ENCODE measurements around the gene RPP40. TPM values are rescaled to one million over a fixed set of nuclear protein-coding genes. Genes with fewer than 3 reads are reported as not detected.

RPP40 gene
- total RNA-seq, 1 donor from 2014 or later = 23.2 TPM

DNA sequence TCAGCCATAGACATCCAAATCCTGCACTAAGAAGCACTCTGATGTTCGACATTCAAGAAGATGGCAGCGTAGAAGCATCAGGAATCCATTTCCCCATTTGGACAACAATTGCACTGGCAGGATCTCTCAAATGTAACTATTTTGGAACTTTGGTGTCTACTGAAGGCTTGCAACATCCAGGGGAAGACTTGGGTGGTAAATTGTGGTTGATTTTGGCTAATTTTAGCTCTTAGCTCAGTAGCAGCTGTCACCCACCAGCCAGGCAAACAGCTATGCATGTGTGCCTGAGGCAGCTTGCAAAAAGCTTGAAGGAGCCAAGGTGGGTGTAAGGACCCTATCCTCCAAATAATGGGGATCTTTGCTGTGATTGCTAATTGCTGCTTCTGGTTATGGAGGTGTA is 46.2 kb upstream of the RPP40 start:
- Histone ChIP-seq H3K9me3 (ENCODE audit: low read depth) (no peaks in the 10 kb centered on the region), H3K27me3 (no peaks in the 10 kb centered on the region), H2AFZ (replicated peaks) (no peak overlapping the region), H3K9ac (no peak overlapping the region), H3K27ac (no peak overlapping the region), H4K20me1 (ENCODE audit: low read depth) (no peaks in the 10 kb centered on the region), H3K4me3 (no peak overlapping the region), H3K4me2 (no peak overlapping the region), H3F3A (ENCODE audit: low read depth) (no peaks in the 10 kb centered on the region), H3K79me2 (ENCODE audit: low read depth) (no peaks in the 10 kb centered on the region), H3K36me3 (no peaks in the 10 kb centered on the region), H3K4me1 (no peaks in the 10 kb centered on the region)
- peaks cover 26% of the 10 kb centered on the region for H3K9me3 Mint-ChIP-seq
- H3K4me1 Mint-ChIP-seq = no peaks in the 10 kb centered on the region
- no peak overlapping the region for H3K27ac Mint-ChIP-seq
- no peak overlapping the region for H3K4me3 Mint-ChIP-seq
- peaks cover 7% of the 10 kb centered on the region for H3K36me3 Mint-ChIP-seq
- no peaks in the 10 kb centered on the region for H3K27me3 Mint-ChIP-seq (ENCODE audit: insufficient read depth, low read depth)
- DNase-seq (ENCODE audit: low spot score) = no peak
- TF ChIP-seq EZH2 (IDR thresholded peaks at IDR 0.05) (no peak), EZH2phosphoT487 (IDR thresholded peaks at IDR 0.05) (no peak)
- TF ChIP-seq, protein P1, sequence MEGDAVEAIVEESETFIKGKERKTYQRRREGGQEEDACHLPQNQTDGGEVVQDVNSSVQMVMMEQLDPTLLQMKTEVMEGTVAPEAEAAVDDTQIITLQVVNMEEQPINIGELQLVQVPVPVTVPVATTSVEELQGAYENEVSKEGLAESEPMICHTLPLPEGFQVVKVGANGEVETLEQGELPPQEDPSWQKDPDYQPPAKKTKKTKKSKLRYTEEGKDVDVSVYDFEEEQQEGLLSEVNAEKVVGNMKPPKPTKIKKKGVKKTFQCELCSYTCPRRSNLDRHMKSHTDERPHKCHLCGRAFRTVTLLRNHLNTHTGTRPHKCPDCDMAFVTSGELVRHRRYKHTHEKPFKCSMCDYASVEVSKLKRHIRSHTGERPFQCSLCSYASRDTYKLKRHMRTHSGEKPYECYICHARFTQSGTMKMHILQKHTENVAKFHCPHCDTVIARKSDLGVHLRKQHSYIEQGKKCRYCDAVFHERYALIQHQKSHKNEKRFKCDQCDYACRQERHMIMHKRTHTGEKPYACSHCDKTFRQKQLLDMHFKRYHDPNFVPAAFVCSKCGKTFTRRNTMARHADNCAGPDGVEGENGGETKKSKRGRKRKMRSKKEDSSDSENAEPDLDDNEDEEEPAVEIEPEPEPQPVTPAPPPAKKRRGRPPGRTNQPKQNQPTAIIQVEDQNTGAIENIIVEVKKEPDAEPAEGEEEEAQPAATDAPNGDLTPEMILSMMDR (IDR thresholded peaks at IDR 0.05) = no peak

DNA sequence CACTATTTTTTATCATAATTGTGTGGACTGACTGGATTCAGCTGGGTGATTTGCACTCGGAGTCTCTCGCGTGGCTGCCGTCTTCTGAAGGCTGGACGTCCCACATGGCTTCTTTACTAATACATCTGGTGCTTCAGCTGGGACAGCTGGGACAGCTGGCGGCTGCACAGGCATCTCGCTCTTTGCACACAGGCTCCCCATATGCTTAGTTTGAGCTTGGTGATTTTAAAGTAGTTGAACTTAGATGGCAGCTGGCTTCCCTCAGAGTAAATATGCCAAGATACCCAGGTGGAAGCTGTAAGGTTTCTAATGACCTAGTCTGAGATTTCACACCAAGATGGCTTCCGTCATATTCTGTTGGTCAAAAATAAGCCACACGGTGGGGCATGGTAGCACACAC is 42.6 kb upstream of the RPP40 start:
- Histone ChIP-seq H3K27ac (no peak overlapping the region), H2AFZ (replicated peaks) (no peak overlapping the region), H3K36me3 (no peaks in the 10 kb centered on the region), H3K27me3 (no peaks in the 10 kb centered on the region), H3K4me1 (no peaks in the 10 kb centered on the region), H4K20me1 (ENCODE audit: low read depth) (no peaks in the 10 kb centered on the region), H3K9me3 (ENCODE audit: low read depth) (no peaks in the 10 kb centered on the region), H3K4me2 (no peak overlapping the region), H3K79me2 (ENCODE audit: low read depth) (no peaks in the 10 kb centered on the region), H3F3A (ENCODE audit: low read depth) (no peaks in the 10 kb centered on the region), H3K4me3 (no peak overlapping the region), H3K9ac (no peak overlapping the region)
- H3K27me3 Mint-ChIP-seq (ENCODE audit: insufficient read depth, low read depth) = peaks cover 2% of the 10 kb centered on the region
- no peak overlapping the region for H3K27ac Mint-ChIP-seq
- no peak overlapping the region for H3K4me3 Mint-ChIP-seq
- no peak for DNase-seq (ENCODE audit: low spot score)
- peaks cover 7% of the 10 kb centered on the region for H3K36me3 Mint-ChIP-seq
- H3K9me3 Mint-ChIP-seq = peaks cover 22% of the 10 kb centered on the region
- TF ChIP-seq EZH2phosphoT487 (IDR thresholded peaks at IDR 0.05) (no peak), EZH2 (IDR thresholded peaks at IDR 0.05) (no peak)
- TF ChIP-seq, protein P1 (IDR thresholded peaks at IDR 0.05) = no peak
- no peaks in the 10 kb centered on the region for H3K4me1 Mint-ChIP-seq

DNA sequence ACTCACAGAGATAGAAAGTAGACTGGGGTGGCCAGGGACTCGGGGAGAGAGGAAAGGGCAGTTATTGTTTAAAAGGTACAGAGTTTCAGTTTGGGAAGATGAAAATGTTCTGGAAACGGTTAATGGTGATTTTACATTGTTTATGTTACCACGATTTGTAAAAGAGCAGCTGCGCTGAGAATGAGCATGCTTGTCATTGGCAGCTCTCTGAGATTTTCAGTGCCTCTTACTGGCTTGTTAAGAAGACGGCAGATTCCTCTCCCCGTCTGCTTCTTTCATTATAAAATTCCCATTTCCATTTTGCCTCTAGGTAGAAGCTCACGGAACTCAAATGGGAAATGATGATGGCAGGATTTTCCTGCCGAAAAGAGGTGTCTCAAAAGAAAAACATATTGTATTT is 41.6 kb upstream of the RPP40 start:
- no peaks in the 10 kb centered on the region for H3K36me3 Mint-ChIP-seq
- H3K4me1 ChIP-seq = no peaks in the 10 kb centered on the region

More for the DNA sequence above, 41.6 kb upstream of the RPP40 start:
- Histone ChIP-seq H3K79me2 (ENCODE audit: low read depth) (no peaks in the 10 kb centered on the region), H3K9me3 (ENCODE audit: low read depth) (no peaks in the 10 kb centered on the region), H3F3A (ENCODE audit: low read depth) (no peaks in the 10 kb centered on the region), H3K36me3 (no peaks in the 10 kb centered on the region), H3K27ac (no peak overlapping the region), H3K9ac (no peak overlapping the region), H3K4me2 (no peak overlapping the region), H4K20me1 (ENCODE audit: low read depth) (no peaks in the 10 kb centered on the region), H3K27me3 (no peaks in the 10 kb centered on the region), H3K4me3 (no peak overlapping the region), H2AFZ (replicated peaks) (no peak overlapping the region)
- Mint-ChIP-seq H3K4me3 (no peak overlapping the region), H3K4me1 (no peaks in the 10 kb centered on the region), H3K27me3 (ENCODE audit: insufficient read depth, low read depth) (peaks cover 2% of the 10 kb centered on the region), H3K27ac (no peak overlapping the region), H3K9me3 (peaks cover 13% of the 10 kb centered on the region)
- TF ChIP-seq EZH2 (IDR thresholded peaks at IDR 0.05) (no peak), EZH2phosphoT487 (IDR thresholded peaks at IDR 0.05) (no peak)
- TF ChIP-seq, protein P1 (IDR thresholded peaks at IDR 0.05) = no peak
- no peak for DNase-seq (ENCODE audit: low spot score)

All from neural progenitor cell (in vitro differentiated cells).